Measurements from ENCODE around the gene ETFBKMT. TPM values are rescaled to one million over a fixed set of nuclear protein-coding genes. Genes with fewer than 3 reads are reported as not detected.

The ETFBKMT gene
- total and polyA plus RNA-seq, 2 of the 4 experiments (the other 2 are of a cell fraction): 1.2 to 2.5 TPM

GRCh38 chr12:31669020-31669419 lies 9.5 kb downstream of the ETFBKMT start:
- ATAC-seq (ENCODE audit: low read depth): no peak
- Histone ChIP-seq H3K9me1 (ENCODE audit: insufficient read depth, low read length) (no peaks in the 10 kb centered on the region), H3K4me3 (ENCODE audit: insufficient read depth, low read depth, low read length) (no peak overlapping the region), H3K14ac (replicated peaks; ENCODE audit: low read depth, low read length) (no peak overlapping the region), H3K18ac (ENCODE audit: low read depth, low read length) (no peak overlapping the region), H2AK5ac (ENCODE audit: low read depth, low read length) (no peak overlapping the region), H4K91ac (ENCODE audit: insufficient read depth, low read depth, low read length) (no peak overlapping the region), H3K4me1 (ENCODE audit: control insufficient read depth, insufficient read depth, low read length) (no peaks in the 10 kb centered on the region), H3K27me3 (ENCODE audit: control insufficient read depth, insufficient read depth, low read length) (no peaks in the 10 kb centered on the region), H3K79me1 (ENCODE audit: low read depth in 1 of 2, low read length in 2 of 2) (no peaks in the 10 kb centered on the region), H3K27ac (ENCODE audit: insufficient read depth, low read length) (no peak overlapping the region), H3K23ac (ENCODE audit: low read depth, low read length) (no peak overlapping the region), H2BK5ac (ENCODE audit: low read depth, low read length, poor library complexity, severe bottlenecking) (no peak overlapping the region), H3K56ac (ENCODE audit: extremely low read depth, insufficient read depth, low read length) (no peak overlapping the region), H2AFZ (replicated peaks; ENCODE audit: low read length, poor library complexity) (no peak overlapping the region), H3K36me3 (ENCODE audit: control insufficient read depth, insufficient read depth, low read length) (no peaks in the 10 kb centered on the region), H2AK9ac (replicated peaks; ENCODE audit: low read depth, low read length, poor library complexity) (no peak overlapping the region), H4K8ac (ENCODE audit: low read depth in 2 of 2, low read length in 2 of 2) (no peak overlapping the region), H2BK120ac (ENCODE audit: low read depth, low read length) (no peak overlapping the region), H4K20me1 (ENCODE audit: insufficient read depth, low read length) (no peaks in the 10 kb centered on the region), H3K4me2 (ENCODE audit: low read depth, low read length) (no peak overlapping the region), H4K5ac (ENCODE audit: low read depth, low read length) (no peak overlapping the region), H3K4ac (ENCODE audit: low read depth, low read length) (no peak overlapping the region), H3K9ac (ENCODE audit: low read depth, low read length) (no peak overlapping the region), H2BK15ac (ENCODE audit: low read depth, low read length) (no peak overlapping the region), H3K9me3 (ENCODE audit: control insufficient read depth, insufficient read depth, low read length) (peaks cover 8% of the 10 kb centered on the region), H2BK20ac (ENCODE audit: low read depth, low read length) (no peak overlapping the region)
- in situ Hi-C loops (cut with MboI; ENCODE audit: low sequenced_read_pairs): loop anchor here (25.0 kb wide), 2 partner anchors 393 to 1018 kb away; partner anchors contain the start of gene DNM1L
- ChIA-PET CTCF (no interaction called here), POLR2A (ENCODE audit: unreplicated experiment) (no interaction called here)
- BruUV-seq (replicated peaks): no TSS peak
- no peak for DNase-seq
- intact Hi-C loops (cut with micrococcal nuclease): no loop called here
- dilution Hi-C loops (cut with HindIII; ENCODE audit: low sequenced_read_pairs, unreplicated experiment): no loop called here
- TF ChIP-seq RAD21 (IDR thresholded peaks at IDR 0.05; ENCODE audit: low read length): no peak
- TF ChIP-seq, protein P1, sequence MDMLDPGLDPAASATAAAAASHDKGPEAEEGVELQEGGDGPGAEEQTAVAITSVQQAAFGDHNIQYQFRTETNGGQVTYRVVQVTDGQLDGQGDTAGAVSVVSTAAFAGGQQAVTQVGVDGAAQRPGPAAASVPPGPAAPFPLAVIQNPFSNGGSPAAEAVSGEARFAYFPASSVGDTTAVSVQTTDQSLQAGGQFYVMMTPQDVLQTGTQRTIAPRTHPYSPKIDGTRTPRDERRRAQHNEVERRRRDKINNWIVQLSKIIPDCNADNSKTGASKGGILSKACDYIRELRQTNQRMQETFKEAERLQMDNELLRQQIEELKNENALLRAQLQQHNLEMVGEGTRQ (IDR thresholded peaks at IDR 0.05; ENCODE audit: low read depth, low read length): no peak
- TF ChIP-seq NFE2L2 (IDR thresholded peaks at IDR 0.05; ENCODE audit: low read depth, low read length): no peak
- TF ChIP-seq MAFK (IDR thresholded peaks at IDR 0.05; ENCODE audit: low read depth, low read length): no peak
- TF ChIP-seq CHD1 (IDR thresholded peaks at IDR 0.05; ENCODE audit: low read depth, low read length): no peak
- TF ChIP-seq, protein P2, sequence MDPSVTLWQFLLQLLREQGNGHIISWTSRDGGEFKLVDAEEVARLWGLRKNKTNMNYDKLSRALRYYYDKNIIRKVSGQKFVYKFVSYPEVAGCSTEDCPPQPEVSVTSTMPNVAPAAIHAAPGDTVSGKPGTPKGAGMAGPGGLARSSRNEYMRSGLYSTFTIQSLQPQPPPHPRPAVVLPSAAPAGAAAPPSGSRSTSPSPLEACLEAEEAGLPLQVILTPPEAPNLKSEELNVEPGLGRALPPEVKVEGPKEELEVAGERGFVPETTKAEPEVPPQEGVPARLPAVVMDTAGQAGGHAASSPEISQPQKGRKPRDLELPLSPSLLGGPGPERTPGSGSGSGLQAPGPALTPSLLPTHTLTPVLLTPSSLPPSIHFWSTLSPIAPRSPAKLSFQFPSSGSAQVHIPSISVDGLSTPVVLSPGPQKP (IDR thresholded peaks at IDR 0.05; ENCODE audit: borderline replicate concordance, low read depth, low read length): no peak
- no peak for TF ChIP-seq MXI1 (IDR thresholded peaks at IDR 0.05; ENCODE audit: borderline replicate concordance, low read depth, low read length)
- TF ChIP-seq BHLHE40 (IDR thresholded peaks at IDR 0.05; ENCODE audit: low read depth, low read length): no peak
- no peak for TF ChIP-seq MAZ (IDR thresholded peaks at IDR 0.05; ENCODE audit: borderline replicate concordance, low read depth, low read length)
- TF ChIP-seq FOS (IDR thresholded peaks at IDR 0.05; ENCODE audit: low read depth, low read length): no peak
- TF ChIP-seq RCOR1 (IDR thresholded peaks at IDR 0.05; ENCODE audit: insufficient replicate concordance, low read length): no peak
- TF ChIP-seq POLR2A (IDR thresholded peaks at IDR 0.05; ENCODE audit: low read depth, low read length): no peak
- no peak for TF ChIP-seq SMC3 (IDR thresholded peaks at IDR 0.05; ENCODE audit: low read depth, low read length)
- no peak for TF ChIP-seq RFX5 (IDR thresholded peaks at IDR 0.05; ENCODE audit: low read depth, low read length)
- no peak for TF ChIP-seq CTCF (conservative IDR thresholded peaks at IDR 0.05; ENCODE audit: low read depth, low read length)
- TF ChIP-seq CEBPB (IDR thresholded peaks at IDR 0.05; ENCODE audit: low read depth, low read length): no peak
